GM19468 (cell line): ENCODE results near the gene TMEM38B.
"Not testable (repeated sequence)": the region's sequence is repeated elsewhere in the genome, so short reads cannot be mapped to it uniquely, and the experiment has no call there.

Source experiments
- ATAC-seq: cut with Tn5 transposase; IDR thresholded peaks from one replicate; pipeline ENCODE4 v1.9.1; 2021; ENCODE audit warnings: mild to moderate bottlenecking, moderate library complexity, moderate number of reproducible peaks; ENCODE audit not compliant: unreplicated experiment; ENCODE audit errors: extremely low read depth

TMEM38B gene

DNA sequence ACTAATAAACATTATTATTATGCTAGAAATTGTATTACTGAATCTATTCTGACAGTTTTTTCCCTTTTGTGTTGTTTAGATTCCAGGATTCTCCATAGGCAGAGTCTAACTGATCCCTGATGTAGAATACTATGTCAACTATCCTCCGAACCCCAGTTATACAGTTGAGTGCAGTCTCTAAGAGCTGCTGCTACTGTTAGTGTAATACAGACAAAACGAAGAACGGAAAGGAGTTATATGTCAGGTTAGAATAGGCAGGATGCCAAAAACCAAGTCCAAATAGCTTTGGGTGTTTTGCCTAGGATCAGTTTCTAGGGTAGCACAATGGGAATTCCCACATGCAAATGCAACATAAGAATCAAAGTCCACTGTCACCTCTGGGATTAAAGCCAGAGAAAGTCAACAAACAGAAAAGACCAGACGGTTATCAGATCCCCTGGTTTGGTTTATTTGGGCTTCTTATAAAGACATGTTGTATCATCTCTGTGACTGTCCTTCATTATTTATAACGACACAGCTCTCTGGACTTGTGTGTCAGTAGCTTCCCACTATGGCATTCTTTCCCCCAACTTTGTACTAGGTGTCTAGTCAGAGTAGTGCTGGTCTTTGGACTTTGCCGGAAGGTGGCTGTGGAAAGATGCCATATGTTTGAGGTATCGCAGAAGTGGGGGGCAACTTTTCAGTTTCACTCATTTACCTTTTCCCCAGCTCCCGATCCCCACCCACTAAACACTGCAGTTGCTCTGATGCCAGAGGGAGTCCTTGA, 14.9 kb upstream of the TMEM38B start:
- no peak for ATAC-seq

- no peak for ATAC-seq
These were observed 13.0 kb upstream of the TMEM38B start for GRCh38 chr9:105681313-105681712.

DNA sequence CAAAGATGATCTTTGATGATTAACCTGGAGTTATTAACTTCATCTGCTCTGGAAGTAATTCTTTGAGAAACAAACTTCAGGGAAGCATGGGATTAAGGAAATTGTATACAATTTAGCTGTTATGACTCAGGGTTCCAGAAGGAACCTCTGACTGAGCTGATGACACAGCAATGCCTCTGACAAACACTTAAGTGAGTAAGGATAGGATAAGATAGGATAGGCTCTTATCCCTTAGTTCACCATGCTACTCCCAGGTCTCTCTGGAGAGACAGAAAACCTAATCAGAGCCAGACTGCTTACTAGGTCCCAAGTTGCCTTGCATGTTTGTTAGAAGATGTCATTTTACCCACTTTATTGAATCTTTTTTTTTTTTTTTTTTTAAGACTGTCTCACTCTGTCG, 12.6 kb upstream of the TMEM38B start:
- no peak for ATAC-seq

DNA sequence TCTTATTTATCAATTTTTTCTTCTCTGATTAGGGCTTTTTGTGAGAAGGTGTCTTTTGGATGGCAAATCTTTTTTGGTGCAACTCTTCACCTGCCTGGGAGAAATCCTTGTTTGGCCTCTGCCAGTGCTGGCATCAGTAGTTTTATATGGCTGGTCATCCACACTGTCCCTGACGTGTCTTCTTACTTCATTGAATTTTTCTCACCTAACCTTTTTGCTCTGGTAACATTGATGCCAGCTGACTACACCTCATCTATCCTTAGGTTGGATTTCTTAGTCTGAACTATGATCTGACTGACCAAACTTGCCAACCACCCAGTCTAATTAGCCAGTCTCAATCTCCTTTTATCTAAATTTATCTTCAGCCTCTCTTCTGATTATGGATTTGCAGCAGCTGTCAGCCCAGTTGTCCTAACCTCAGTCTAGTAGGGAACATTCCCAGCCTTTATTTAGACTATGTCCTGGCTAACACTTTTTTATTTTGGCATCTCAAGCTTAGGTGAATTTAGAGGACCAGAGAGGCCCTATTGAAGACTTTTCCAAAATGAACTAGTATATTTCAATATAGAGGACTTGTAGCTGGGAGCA, 10.6 kb upstream of the TMEM38B start:
- ATAC-seq = no peak

- no peak for ATAC-seq
These were observed 7.4 kb upstream of the TMEM38B start for GRCh38 chr9:105686936-105687335.

DNA sequence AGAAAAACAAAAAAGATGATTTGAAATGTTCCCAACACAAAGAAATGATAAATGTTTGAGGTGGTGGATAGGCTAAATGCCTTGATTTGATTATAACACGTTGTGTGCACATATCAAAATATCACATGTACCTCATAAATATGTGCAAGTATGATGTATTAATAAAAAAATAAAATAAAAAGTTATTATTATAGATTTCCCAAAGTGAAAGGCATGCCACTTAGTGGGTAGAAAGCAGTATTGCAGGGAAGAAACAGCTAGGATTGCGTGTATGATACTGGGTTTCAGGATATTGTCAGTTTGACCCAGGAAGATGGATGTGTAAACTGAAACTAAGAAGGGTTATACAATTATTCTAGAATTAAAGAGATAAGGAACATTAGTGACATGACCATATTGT, 3.6 kb upstream of the TMEM38B start:
- no peak for ATAC-seq

GRCh38 chr9:105693435-105694189, 729 bp upstream of the TMEM38B start:
- ATAC-seq = no peak

- peak; percentile 29 for ATAC-seq
These were observed 674 bp downstream of the TMEM38B start for GRCh38 chr9:105694848-105695581.

GRCh38 chr9:105696219-105696793, 2.0 kb downstream of the TMEM38B start:
- ATAC-seq = no peak

DNA sequence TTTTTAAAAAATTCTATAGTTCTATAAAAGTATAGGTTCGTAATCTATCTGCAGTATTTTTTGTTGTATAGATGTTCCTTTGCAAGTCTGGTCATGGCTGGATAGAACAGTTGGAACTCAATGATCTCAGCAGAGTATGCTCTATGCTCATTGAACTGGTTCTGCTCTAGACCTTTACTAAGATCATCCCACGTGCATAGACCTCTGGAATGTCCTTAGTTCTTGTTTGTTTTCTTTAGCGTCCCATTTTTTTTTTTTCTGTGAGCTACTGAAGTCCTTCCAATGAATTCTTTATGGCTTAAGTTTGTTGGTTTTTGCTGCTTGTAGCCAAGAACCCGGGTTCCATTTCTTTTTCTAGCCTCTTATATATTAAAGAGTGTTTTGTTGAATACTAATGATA, 3.5 kb downstream of the TMEM38B start:
- ATAC-seq = no peak

GRCh38 chr9:105698348-105698870, 4.1 kb downstream of the TMEM38B start:
- ATAC-seq = no peak

DNA sequence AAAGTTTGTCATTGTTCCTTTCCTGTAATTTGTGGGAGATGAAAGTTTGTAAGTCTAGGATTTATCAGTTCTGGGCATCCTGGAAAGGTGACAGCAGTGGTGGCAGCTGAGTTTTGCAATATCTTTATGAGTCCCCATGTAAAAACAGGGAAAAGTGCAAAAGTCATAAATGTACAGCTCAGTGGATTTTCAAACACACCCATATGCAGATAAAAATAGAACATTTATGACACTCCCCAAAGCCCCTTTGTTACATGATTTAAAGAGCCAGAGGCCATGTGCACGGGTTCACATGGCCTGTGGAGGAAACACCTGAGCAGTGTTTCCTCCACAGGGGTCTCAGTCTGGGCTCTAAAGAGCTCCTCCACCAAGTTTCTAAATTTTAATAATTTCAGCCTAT, 6.3 kb downstream of the TMEM38B start:
- no peak for ATAC-seq

- no peak for ATAC-seq
These were observed 6.8 kb downstream of the TMEM38B start for GRCh38 chr9:105701145-105701544.

DNA sequence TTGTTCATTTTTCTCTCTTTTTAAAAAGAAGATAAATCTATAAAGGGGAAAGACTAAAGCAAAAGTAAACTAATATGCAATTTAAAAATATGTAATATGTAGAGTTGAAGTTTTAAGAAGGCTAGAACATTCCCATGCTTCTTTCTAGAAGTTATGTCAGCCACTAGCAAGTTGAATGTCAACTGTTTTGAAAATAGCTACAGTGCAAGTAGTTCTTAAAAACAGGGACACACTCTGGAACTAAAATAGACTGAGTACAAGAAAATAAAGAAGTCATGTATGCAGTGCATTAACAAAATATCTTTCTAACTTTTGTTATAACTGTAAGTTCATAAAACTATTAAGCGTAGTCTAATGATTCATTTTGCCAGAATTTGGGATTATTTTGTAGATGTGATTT, 7.9 kb downstream of the TMEM38B start:
- no peak for ATAC-seq

- not testable (repeated sequence) for ATAC-seq
These were observed 9.3 kb downstream of the TMEM38B start for GRCh38 chr9:105703638-105704037.

GRCh38 chr9:105706156-105706555, 11.8 kb downstream of the TMEM38B start:
- no peak for ATAC-seq

- ATAC-seq = peak; percentile 49
These were observed 14.1 kb downstream of the TMEM38B start for GRCh38 chr9:105708405-105708804.

DNA sequence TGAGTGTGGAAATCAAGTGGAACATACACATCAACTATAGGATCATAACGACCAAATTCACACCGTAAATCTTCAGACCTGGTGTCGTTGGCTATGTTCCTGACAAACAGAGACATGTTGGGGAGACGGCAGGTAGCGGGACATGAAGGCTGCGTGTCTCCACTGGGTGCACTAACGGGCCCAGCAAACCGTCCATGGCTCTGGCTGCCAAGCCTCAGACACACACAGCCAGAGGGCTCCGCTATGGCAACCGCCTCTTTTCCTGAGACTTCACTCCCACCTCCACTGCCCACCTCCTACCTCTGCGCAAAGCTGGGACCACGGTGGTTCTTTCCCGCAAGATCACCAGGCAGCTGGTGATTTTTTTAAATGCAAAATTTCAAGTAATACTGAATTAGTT, 16.3 kb downstream of the TMEM38B start:
- no peak for ATAC-seq

DNA sequence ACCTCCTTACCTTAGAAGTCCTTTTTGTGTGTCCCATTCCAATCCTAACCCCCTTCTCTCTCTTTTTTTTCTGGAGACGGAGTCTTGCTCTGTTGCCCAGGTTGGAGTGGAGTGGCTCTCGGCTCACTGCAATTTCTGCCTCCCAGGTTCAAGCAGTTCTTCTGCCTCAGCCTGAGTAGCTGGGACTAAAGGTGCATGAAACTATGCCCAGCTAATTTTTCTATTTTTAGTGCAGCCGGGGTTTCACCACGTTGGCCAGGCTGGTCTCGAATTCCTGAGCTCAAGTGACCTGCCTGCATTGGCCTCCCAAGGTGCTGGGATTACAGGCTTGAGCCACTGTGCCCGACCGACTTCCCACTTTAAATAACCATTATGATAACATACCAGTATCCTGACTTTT, 17.5 kb downstream of the TMEM38B start:
- no peak for ATAC-seq

- ATAC-seq = no peak
These were observed 18.0 kb downstream of the TMEM38B start for GRCh38 chr9:105712297-105712696.
